HT-29 (cell line): ENCODE data around the gene PTPRJ. TPM values are rescaled to one million over a fixed set of nuclear protein-coding genes. Genes with fewer than 3 reads are reported as not detected.

Experiments used
- DNase-seq: peaks from one replicate; pipeline ENCODE4 v3.0.0-alpha.2; 2015; ENCODE audit warnings: low spot score
- total RNA-seq: library from RNA; depleted of rRNA; stranded (reverse); fragments of >200 nt; shearing (Covaris generic); gene quantifications from 2 replicates; pipeline ENCODE4 v1.2.3, GENCODE V29; 2014

Gene PTPRJ
- total RNA-seq, 1 experiment from 2014 or later: 11.6 TPM

DNA sequence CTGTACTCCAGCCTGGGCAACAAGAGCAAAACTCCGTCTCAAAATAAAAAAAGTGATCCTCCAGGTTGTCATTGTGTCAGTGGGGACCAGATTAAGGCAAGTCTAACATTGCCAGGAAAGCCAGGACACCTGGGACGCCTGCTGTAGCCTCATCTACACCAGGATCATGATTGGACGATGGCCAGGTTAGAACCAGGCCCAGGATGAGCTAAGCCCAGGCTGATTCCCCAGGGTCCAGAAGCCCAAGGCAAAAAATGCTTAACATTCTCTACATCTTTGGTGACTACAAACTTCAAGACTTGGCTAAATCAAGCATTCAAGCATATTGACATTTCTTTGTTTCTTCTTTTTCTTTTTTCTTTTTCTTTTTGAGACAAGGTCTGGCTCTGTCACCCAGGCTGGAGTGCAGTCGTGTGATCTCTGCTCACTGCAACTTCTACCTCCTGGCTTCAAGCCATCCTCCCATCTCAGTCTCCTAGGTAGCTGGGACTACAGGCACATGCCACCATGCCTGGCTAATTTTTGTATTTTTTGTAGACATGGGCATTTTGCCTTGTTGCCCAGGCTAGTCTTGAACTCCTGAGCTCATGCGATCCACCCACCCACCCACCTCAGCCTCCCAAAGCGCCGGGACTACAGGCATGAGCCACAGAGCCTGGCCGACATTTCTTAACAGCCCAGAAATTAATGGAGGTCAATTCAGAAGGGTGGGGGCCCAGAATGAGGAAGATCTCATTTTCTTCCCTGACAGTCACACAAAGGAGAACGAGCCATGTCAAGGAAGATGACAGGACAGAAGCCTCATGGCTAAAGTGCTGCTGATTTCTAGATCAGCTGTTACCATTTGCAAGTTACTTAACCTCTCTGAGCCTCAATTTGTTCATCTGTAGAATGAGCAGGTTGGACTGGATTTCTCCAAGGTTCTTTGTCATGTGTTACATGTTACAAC is 12.5 kb upstream of the PTPRJ start:
- DNase-seq: no peak

DNA sequence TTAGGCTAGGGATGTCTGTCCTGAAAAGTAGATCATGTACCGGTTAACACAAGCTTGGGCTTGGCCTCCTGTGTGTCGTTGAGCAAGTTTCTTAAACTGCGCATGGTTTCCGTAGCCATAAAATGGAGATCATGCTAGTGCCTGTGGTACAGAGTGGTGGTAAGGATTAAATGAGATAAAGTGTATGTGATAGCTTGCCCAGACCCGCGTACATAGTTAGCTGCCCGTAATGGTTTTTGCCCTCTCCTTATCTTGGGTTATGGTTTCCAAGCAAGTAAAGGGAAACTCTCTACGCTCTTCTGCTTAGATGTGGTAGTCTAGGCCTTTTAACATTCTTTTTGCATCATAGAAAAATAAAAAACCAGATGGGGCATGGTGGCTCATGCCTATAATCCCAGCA is 11.0 kb upstream of the PTPRJ start:
- no peak for DNase-seq

DNA sequence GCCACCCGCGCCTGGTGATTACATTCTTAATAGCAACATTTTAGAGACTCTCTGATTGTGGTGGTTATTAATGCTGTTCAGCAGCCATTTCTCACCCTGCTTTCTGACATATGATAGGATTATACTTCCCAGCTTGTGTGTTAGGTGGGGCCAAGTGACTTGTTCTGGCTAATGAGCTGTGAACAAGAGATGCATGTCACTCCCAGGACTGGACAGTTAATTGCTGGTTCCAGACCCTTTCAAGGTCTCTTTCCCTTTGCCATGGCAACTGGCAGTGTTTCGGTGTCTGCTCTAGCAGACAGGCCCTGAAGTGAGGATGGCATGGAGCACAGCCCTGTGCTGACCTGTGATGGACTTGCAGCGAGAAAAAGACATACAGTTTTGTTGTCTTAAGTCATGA is 8.9 kb upstream of the PTPRJ start:
- no peak for DNase-seq

DNA sequence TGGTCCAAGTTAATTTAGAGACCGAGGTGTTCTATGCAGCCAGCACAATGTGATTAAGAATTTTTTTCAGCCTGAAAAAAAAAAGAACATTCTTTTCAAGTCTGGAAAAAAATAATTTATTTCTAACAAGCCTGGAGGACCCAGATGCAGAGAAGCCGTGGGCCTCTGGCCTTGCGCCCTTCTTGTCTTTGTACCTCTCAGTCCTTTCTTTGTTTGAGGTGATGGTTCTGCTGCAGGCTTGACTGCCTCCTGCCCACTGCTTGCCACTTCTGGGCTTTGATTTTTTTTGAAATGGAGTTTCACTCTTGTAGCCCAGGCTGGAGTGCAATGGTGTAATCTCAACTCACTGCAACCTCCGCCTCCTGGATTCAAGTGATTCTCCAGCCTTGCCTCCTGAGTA is 7.2 kb upstream of the PTPRJ start:
- DNase-seq: no peak

DNA sequence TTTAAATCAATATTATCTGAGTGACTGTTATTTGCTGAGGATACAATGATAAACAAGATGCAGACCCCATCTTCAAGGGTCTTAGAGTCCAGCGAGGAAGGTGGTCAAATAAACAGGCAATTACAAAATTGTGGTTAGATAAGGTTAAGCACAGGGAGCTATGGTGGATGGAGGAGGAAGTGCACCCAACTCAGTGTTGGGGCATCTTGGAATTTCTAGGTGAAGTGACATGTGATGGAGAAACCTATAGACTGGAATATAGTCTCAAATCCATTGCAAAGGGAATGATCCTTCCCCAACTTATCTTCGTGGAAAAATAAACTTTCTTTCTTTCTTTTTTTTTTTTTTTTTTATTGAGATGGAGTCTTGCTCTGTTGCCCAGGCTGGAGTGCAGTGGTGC is 3.4 kb upstream of the PTPRJ start:
- no peak for DNase-seq

DNA sequence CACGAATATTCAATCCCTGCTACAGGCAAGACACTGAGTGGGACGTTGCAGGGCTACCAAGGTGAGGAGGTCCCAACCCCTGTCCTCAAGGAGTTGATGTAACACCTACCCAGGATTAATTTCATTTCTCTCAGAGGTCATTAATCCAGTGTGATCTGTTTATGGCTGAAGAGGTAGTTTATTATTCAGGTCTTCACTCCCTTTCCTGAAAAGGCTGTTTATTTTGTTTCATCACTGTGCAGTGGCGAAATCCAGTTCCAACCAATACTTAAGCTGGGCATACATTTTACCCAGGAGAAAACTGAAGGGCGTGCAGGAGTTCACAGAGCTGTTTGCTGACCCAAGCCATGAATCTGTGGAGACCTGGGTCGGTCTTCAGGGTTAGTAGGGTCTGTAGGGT is 2.7 kb upstream of the PTPRJ start:
- no peak for DNase-seq

DNA sequence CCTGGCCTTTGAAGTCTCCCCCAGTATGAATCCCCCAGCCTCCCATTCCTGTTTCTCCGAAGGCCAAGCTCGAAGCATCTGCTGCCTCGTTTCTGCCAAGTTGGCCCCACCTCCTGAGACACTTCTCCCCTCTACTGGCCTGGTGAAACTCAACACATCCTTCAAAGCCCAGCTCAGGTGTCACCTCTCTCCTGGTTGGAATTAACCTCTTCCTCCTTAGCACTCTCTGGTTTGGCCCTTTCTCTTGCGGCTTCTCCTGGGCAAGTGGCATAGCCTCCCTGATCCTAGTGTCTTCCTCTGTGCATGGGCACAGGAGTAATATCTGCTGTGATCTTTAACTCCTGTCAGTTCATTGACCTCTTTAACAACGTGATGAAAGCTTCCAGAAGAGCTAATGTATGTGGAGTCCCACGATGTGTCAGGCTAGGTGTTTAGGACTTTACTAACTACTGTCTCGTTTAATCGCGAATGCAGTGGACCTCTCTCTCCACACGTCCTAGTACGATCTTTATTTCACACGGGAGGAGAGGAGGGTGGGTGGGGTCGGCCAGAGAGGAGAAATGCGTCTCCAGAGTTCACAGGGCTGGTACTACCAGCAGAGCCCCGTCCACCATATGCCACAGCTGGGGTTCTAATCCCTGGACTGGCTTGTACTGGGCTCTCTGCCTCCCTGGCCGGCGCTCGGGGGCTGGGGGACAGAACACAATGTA is 826 bp upstream of the PTPRJ start:
- DNase-seq: peak; percentile 72

DNA sequence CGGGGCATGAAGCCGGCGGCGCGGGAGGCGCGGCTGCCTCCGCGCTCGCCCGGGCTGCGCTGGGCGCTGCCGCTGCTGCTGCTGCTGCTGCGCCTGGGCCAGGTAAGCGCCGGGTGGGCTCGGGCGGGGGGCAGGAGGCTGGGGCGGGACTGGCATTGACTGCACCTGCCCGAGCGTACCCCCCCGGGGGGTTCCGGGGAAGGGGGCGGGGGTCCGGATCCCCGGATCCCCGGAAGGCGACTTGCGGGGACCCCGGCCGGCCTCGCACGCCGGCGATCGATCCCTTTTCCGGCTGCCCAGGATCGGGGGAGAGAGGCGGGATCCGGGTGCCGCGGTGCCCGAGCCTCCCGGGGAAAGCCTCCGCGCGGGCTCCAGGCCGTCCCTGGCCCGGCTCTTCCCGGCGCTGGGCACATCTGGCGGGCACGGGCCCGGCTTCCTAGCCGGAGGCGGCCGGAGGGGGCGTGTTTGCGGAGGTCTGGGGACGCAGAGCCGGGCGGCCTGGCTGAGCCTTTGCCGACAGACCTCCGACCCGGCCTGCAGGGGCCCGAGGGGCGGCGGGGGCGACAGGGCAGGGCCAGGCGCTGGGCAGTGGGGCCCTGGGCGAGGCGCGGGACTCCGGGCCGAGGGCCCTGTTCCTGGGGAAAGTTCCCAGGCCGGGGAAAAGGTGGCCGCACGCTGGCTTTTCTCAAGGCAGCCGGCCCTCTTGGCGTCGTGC is 705 bp downstream of the PTPRJ start:
- DNase-seq: peak; percentile 63

DNA sequence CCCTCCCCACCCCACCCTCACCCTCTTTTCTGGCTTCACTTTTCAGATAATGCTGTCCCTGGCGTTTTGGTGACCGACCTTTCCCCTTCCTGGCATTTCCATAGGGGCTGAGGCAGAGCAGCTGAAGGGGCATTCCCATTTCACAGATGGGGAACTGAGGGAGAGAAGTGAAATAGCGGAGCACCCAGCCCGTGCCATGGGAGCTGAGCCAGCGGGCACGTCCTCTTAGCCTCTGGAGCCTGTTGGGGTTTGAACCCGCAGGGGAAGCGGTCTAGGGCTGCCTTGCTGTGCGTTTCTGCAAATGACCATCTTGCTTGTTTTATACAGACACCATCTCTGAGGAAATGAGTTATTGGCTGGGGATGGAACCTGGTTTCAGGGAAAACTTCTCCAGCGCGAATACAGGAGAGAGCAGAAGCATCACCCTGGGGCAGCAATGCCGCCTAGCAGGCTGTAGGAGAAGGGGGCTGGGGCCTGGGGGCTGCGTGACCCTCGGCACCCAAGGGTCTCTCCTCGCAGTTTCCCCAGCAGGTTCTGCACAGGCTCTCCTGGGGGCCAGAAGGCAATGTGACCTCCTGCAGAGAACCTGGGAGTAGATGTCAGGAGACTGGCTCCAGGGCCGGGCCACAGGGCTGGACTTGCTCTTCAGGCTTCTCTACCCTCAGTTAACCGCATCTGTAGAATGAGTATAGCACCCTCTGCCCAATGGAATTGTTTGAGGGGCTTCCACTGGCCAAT is 1.5 kb downstream of the PTPRJ start:
- no peak for DNase-seq

DNA sequence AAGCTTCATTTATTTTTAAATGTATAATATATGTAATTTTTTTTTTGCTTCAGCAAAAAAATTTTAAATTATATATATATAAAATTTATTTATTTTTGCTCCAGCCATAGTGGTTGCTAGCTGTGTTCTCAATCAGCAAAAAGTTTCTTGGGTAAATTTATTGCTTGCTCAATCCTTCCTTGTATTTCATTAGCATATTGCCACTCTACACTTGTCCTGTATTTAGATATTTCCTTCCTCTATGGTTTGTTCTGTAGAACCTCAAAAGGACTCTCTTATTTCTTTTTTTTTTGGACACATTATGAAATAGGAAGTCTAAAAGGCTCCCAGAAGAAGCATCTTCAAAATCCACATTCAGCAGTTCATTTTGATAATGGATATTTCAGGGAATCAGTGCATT is 2.3 kb downstream of the PTPRJ start:
- DNase-seq: no peak

DNA sequence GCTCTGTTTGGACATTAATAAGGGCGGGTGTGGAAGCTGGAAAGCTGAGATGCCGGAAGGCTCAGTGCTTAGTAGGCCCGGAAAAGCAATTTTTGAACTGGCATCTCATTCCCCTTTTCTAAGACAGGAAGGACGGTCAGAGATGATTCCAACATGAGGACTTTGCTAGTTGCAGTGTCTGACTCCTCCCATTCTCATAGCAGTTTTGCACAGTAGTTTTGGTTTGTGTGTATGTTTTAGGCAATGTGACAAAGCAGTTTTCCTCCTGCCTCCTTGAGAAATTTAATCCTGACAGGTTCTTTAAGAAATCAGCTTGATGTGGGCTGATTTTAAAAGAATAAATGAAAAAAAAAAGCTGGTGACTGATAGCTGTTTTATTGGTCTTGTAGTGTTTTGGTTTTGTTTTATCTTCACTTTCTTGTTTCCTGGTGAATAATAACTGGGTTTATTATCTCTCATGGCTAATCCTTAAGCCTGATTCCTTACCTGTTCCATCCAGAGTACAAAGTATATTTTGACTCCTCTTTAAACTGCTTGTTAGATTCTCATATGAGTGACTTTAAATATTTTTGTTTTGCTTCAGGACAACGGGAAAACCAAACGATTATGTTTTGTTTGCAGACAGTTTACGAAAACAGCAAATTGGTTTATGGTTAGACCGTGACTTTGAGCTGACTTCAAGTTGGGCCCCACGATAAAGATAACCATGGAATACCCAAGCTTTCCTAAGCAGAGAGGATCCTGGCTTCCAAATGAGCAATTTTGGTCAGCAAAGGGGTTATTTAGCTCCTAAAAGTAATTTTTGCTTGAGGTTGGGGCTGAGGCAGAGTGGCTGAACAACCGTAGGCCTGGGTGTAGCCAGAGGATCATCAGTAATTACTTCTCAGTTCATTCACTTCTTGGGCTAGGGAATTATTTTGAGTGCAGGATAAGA is 3.4 kb downstream of the PTPRJ start:
- peak; percentile 56 for DNase-seq

DNA sequence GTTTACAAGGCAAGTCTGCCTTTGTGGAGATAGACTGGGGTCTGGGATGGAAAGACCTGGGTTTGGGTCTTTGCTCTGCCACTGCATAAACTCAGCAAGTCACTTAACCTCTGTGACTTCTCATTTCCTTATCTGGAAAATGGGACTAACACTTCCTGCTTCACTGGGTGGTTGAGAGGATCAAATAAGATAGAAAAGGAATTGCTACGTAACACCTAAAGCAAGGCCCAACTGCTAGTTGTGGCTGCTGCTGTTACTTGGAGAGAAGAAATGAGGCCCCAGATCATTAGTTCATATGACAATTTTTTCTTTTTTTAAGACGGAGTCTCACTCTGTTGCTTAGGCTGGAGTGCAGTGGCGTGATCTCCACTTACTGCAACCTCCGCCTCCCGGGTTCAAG is 5.9 kb downstream of the PTPRJ start:
- DNase-seq: no peak

DNA sequence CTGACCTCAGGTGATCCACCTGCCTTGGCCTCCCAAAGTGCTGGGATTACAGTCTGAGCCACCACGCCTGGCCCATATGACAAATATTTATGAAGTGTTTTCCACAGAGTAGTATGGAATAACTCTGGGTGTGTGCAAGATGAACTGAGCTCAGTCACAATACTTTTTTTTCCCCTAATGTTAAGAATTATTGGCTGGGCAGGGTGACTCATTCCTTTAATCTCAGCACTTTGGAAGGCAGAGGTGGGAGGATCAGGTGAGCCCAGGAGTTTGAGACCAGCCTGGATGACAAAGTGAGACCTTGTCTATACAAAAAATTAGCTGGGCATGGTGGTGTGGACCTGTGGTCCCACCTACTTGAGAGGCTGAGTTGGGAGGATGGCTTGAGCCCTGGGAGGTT is 6.4 kb downstream of the PTPRJ start:
- peak; percentile 63 for DNase-seq

DNA sequence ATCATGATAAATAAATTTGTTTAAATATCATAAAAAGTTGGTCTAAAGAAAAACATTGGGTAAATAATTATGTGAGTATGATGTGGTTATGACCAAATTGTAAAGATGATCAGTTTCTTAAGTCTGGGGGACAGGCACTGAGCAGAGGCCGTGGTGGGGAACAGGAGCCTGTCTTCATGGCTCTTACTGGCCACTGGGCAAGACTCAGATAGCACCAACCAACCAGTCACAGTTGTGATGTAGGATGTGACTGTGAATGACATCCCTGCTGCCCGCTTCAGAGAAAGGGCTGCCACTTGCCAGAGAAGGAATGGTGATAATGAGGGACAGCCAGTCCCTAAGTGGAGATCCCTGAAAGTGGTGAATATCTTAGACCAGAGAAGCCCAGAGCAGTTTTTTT is 7.0 kb downstream of the PTPRJ start:
- no peak for DNase-seq

DNA sequence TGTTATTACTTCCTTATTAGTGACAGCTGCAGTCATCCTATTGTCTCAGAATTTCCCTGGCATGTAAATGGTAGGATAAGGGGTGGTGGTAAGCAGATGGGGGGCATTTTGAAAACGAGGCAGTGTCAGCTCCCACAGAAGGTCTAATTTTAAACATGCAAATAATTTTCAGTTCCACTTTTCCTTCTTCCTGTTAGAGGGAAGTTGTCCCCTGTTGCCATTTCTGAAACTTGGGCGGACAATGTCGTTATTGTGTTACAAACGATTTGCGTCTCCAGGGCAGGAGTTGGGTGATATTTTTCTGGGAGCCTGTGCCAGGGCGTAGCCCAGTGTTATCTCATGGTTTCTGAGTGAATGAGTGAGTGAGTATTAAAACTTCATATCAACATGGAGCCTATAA is 7.4 kb downstream of the PTPRJ start:
- peak; percentile 54 for DNase-seq

DNA sequence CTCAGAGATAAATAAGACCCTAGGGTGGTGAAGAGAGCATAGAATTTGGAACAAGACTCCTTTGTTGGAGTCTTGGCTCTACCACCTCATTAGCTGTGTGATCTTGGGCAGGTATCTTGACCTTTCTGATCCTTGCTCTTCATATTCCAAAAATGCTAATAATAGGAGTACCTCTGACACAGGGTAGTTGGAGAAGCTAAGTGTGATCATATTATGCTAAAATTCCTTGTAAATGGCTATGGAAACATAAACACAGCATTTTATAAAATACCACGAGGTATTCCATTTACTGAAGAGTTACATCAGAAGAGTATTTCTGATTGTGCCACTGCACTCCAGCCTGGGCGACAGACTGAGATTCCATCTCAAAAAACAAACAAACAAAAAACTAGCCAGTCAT is 9.4 kb downstream of the PTPRJ start:
- no peak for DNase-seq

DNA sequence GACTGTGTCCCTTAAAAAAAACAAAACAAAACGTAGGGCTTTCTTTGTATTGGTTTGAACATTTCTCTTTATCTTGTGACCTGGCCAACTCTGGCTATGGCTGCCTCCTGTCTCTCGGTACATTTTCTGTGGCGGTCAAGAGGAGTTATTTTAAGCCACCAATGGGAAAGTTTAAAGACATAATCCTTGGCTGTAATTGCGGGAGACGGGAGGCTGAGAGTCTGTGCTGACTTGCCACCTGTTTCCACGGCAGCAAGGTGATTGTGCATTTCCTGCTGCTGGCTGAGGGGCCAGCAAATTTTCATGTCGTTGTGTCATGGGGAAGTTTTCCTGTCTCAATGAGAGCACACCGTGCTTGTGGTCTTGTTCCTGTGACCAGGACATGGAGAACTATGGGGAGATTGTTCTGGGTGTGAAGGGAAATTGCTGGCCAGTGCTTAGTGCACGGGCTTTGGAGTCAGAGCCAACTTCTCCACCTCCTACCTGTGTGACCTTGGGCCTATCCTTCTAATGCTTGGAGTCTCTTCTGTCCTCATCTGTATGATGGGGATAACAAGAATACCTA is 11.0 kb downstream of the PTPRJ start:
- peak; percentile 76 for DNase-seq

DNA sequence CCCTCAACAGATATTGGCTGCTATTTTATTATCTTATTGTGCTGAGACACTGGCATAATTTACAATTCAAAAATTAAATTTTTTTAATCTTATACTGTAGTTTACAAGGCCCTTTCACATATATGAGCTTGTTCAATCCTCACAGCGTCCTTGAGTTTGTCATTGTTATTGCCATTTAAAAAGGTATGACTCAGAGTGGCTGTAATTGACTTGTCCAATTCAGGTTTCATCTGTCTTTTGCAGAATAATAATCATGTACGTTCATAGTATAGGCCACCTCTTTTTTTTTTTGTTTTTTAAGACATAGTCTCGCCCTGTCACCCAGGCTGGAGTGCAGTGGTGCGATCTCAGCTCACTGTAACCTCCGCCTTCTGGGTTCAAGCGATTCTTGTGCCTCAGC is 11.5 kb downstream of the PTPRJ start:
- DNase-seq: no peak

DNA sequence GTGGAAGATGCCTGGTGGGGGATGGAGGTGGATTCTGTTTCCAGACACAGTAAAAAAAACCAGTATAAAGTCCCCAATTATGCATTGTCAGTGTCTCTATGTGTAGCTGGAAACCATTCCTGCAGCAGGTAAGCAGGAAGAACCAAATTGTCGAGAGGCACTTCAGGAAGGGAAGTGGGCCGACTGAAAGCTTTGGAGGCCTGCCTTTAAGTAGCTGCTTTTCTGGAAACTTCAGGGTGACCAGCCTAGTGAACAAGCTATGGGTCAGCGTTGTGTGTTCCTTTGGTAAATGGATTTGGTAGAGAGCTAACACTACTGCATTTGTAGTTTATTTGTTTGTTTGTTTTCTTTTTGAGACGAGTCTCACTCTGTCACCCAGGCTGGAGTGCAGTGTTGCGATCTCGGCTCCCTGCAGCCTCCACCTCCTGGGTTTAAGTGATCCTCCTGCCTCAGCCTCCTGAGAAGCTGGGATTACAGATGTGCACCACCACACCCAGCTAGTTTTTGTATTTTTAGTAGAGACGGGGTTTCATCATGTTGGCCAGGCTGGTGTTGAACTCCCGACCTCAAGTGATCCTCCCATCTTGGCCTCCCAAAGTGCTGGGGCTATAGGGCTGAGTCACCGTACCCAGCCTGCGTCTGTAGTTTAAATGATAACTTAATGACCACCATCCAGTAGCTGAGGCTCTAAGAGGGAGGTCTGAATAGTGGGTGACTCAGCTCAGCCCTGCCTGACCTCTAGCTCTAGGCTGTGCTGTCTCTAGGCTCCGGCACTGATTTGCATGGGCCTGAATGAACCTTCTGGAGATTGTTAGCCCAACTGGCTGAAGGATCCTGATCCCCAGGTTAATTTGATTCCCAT is 12.8 kb downstream of the PTPRJ start:
- no peak for DNase-seq
